HG02763 (cell line): Measurements from ENCODE around the gene HIPK2.
"Not testable (repeated sequence)": the region's sequence is repeated elsewhere in the genome, so short reads cannot be mapped to it uniquely, and the experiment has no call there.

Source experiments
- ATAC-seq: cut with Tn5 transposase; IDR thresholded peaks from one replicate; pipeline ENCODE4 v1.9.1; 2021; ENCODE audit warnings: mild to moderate bottlenecking, moderate library complexity; ENCODE audit not compliant: unreplicated experiment

The HIPK2 gene

GRCh38 chr7:139635526-139636302, 142.1 kb downstream of the HIPK2 start:
- no peak for ATAC-seq

- ATAC-seq: no peak
Observed at GRCh38 chr7:139634087-139634486, 143.7 kb downstream of the HIPK2 start.

DNA sequence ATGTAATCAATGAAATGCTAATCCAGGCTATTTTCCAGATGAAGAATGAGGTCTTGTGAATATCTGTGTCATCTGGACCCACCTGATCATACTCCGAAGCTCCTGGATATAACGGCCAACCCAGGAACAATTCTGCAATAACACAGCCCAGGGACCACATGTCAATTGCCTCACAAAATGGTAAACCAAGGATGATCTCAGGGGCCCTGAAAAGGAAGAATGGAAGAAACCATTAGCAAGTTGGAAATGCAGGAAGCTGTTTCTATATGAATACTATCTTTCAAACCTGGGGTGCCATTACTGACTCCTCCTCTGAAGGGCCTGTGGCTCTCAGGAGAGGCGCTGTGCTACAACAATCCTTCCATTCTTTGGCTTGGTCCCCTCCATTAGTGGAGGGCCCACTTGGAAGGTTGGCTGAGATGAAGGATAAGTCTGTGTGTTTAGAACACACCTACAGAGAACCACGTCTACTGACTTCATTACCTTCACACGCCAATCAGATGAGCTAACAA, 146.2 kb downstream of the HIPK2 start:
- ATAC-seq: no peak

- ATAC-seq: no peak
Observed at GRCh38 chr7:139630643-139631519, 146.9 kb downstream of the HIPK2 start.

DNA sequence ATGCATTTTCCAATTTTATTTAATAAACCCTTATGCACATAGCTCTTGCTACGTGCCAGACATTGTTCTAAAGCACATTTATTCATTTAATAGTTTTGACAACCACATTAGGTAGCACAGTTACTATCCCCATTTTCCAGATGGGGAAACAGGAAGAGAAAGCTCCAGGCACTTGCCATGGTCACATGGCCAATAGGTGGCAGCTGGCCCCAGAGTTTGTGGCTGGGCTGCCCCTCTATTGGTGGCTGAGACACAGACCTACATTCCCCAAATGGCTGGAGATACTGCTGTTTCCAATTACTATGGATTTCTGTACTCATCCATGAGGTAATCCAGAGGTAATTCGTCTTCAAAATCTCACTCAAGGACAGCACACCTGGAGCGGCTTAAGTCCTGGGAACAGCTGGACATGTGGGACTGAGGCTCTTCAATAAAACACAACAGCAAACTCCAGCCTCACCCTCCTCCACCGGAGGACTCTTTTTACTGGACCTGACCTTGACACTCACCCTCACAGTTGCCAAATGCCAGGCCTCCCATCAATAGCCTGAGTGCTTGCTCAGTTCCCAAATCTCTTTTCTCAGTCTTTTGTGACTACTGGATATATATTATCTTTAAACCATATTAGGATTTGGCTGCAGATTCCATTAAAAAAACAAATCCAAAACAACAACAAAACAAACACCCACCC, 148.3 kb downstream of the HIPK2 start:
- no peak for ATAC-seq

GRCh38 chr7:139627831-139628230, 150.0 kb downstream of the HIPK2 start:
- ATAC-seq: no peak

DNA sequence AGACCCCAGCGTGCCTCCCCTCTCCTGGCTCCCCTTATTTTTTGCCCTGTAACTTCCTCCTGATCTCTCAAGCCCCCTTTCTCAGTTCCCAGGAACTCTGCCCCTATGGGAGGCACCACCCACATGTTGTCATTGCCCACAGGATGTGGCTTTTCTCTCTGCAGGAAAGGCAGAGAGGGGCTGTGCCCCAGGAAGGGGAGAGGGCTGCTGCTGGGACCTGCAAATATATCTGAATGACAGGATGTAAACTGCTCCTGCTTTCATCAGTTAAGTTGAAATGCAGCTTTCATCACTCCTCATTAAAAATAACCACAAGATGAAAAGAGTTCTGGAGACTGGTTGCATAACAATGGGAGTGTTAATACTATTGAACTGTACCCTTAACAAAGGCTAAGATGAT, 151.0 kb downstream of the HIPK2 start:
- ATAC-seq: no peak

GRCh38 chr7:139623518-139623917, 154.3 kb downstream of the HIPK2 start:
- ATAC-seq: no peak

DNA sequence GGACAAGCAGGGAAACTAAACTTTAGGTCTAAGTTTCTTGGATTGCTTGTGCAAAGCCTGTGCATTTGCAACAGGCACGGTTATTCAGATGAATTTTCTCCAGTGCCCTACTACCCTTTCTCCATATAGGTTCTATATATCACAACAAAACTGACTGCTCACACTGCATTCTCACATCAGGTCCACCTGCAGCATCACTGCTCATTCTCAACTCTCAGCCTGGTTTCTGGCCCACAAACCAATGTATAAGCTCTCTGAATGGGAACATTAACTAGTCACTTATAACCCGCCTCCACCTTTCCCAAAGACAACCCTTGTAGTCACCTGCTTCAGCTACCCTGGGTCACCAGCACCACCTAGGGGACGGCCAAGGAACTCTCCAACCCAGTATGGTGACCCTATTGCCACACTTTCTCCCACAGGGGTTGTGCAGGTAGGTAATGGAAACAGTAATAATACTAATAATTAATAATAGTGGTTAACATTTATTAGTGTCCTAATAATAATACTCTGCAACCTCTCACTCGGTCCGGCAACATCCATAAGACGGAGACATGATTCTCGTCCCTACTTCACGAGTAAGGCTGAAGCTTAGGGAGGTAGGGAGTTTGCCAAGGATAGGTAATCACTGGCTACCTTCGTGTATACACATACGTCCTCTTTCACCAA, 157.0 kb downstream of the HIPK2 start:
- ATAC-seq: peak; percentile 61

- ATAC-seq: no peak
Observed at GRCh38 chr7:139619367-139619657, 158.5 kb downstream of the HIPK2 start.

DNA sequence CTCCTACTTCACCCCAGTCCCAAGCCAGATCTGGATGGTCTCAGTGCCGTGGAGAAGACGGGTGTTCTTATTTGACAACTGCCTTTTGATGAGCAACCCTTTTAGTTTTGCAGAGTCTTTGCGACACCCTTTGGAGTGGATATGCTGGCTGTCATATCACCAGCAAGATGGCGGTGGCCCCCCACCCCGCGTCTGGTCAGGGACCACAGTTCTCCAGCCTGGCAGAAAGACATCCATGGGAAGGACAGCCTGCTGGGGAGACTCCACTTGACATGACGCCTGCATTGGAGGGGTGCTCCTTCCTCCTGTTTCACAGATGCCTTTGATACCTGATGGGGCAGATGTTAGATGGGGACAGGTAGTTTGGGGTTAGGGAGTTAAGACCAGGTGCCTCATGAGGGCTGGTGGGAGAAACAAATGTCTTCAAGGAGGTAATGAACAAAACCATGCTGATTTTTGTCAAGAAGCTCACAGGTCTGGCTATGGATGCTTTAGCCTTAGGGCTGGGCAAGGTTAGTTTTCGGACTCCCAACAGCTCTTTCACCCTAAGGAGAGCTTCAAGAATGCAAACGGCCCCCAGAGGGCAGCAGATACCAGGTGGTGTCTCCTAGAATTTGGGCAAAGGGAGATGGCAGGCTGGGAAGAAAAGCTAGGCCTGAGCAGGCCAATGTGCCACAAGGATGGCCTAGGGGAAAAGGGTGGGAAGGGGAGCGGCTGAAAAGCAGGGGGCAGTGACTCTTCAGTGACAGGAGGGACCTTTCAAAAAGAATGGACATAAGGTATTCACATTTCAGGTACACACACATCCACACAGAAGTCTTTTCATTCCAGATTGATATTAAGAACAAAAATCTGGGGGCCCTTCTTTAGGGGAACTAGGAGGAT, 159.1 kb downstream of the HIPK2 start:
- no peak for ATAC-seq

- no peak for ATAC-seq
Observed at GRCh38 chr7:139617074-139617473, 160.7 kb downstream of the HIPK2 start.

DNA sequence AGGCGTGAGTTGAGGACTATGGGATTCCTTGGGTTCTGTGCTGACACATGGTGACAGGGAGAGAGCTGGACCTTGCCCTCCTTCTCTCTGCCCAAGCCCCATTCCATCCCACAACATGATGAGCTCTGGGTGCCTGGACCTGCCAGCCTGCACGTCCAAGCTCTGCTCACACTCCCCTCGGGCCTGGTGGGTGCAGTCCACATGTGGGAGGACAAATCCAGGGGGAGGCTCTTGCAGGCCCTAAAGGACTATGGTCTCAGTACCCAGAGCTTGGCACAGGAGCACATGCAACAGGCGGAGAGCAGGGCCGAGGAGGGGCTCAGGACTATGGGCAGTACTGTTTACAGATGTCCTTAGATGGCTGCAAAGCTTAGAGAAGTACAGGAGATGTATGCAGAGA, 162.9 kb downstream of the HIPK2 start:
- ATAC-seq: no peak

- ATAC-seq: no peak
Observed at GRCh38 chr7:139613971-139614411, 163.8 kb downstream of the HIPK2 start.

- not testable (repeated sequence) for ATAC-seq
Observed at GRCh38 chr7:139611556-139611955, 166.2 kb downstream of the HIPK2 start.

DNA sequence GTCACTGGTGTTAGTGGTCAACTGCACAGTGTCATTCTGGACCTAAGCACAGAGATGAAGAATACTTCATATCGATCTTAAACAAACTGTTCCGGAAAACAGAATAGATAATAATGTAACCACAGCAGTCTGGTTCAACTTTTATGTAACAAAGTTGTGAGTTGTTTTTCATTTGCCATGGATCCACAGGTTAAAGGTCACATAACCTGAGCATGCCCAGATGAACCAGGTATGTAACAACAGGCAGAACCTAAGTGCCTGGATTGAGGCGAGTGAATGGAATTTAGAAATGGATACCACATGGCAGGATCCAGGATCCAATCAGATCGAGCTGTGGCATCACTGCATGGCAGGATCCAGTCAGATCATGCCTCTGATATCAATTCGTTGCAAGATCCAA, 167.2 kb downstream of the HIPK2 start:
- no peak for ATAC-seq

- no peak for ATAC-seq
Observed at GRCh38 chr7:139603896-139604295, 173.9 kb downstream of the HIPK2 start.

DNA sequence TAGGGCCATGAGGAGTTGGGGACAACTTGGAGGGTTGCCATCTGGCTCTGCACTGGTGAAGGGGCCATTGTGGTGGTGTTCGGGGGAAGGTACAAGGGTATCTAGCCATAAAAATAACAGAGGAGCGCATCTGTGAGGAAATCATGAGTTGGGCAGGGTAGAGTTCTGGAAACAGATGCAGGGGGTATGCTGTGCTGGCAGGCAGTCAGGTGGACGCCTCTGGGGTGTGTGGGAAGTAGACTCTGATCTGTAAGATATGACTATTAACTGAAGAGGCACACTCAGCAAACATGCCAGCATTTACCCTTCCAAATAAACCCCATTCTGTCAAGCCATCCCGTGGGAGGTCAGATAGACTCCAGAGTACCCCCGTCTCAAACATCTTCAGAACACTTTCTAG, 174.5 kb downstream of the HIPK2 start:
- ATAC-seq: no peak

DNA sequence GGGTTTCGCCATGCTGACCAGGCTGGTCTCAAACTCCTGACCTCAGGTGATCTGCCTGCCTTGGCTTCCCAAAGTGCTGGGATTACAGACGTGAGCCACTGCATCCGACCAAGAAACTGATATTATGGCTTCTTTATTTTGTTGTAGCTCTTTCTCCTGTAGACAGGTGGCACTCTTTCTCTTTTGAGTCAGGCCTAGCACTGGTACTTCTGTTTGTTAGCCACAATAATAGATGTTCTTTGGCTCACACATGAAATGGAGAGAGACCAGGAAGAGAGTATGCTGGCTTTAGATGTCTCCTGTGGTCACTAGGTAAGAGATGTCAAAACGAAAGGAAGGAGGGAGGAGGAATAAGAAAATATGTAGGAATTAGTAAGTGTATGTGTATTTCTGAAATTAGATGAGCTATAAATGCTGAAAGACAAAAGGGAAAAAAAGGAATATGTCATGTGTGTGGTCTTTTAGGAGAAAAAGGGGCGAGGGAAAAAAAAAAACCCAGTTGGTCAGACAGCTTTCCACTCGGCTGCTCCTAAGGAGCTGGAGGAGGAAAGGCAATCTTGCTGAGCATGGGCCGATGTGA, 175.6 kb downstream of the HIPK2 start:
- ATAC-seq: no peak

DNA sequence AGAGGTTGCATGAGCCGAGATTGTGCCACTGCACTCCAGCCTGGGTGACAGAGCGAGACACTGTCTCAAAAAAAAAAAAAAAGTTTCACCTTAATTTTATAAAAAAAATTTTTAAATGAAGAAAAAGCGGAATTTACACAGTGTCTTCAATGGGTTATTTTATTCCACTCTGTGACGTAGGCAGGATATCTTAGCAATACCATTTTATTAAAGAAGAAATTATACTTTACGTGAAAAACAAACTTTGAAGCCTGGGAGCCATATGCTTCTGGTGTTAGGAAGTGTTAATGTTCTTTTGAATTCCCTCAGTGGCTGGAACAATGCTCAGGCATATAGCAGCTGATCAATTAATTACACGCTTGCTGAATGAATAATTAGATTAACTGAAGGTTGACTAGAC, 176.6 kb downstream of the HIPK2 start:
- ATAC-seq: no peak
